ENCODE data around the gene GRAMD1B.

DNA sequence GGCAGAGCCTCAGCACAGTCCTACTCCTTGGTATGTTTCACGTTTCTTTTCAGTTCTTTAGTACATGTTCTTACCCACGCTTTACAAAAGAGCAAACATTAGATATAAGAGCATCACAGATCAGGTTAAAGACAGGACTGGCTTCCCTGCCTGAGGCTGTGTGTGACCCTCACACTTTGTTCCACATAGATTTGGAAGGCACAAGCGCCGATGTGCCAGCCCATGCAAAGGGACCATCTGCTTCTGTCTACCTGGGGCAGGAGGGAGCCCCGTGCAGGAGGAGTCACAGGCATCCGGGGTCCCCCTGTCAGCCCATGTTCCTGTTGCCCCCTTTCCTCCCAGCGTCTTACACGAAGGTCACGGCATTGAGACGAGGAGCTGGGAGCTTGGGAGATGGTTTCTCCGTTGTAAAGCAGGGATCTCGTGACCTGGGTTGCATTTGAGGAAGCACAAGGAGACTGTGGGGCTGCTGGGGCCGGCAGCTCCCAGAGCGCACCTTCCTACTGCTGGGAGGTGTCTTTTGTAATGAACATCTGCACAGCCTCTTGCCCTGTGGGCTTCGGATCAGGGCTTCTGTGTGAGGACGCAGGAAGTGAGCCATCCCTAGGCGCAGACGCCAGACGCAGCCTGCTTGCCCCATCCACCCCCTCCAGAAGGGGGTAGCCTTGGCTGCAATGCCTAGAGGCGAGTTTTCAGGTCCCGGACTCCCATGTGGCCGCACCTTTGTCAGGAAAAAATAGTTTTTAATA lies 151.8 kb downstream of the GRAMD1B start:
- TF ChIP-seq, protein P1, sequence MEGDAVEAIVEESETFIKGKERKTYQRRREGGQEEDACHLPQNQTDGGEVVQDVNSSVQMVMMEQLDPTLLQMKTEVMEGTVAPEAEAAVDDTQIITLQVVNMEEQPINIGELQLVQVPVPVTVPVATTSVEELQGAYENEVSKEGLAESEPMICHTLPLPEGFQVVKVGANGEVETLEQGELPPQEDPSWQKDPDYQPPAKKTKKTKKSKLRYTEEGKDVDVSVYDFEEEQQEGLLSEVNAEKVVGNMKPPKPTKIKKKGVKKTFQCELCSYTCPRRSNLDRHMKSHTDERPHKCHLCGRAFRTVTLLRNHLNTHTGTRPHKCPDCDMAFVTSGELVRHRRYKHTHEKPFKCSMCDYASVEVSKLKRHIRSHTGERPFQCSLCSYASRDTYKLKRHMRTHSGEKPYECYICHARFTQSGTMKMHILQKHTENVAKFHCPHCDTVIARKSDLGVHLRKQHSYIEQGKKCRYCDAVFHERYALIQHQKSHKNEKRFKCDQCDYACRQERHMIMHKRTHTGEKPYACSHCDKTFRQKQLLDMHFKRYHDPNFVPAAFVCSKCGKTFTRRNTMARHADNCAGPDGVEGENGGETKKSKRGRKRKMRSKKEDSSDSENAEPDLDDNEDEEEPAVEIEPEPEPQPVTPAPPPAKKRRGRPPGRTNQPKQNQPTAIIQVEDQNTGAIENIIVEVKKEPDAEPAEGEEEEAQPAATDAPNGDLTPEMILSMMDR (IDR thresholded peaks at IDR 0.05; ENCODE audit: low read depth, low read length, poor library complexity, severe bottlenecking): no peak
- no peak for TF ChIP-seq EZH2phosphoT487 (IDR thresholded peaks at IDR 0.05; ENCODE audit: borderline replicate concordance, low read length)

All from DOHH2 (cell line).